GM23248 (cell line): ENCODE measurements around the gene PRR5.

Source experiments
- EZH2 ChIP-seq: fragments of 200-600 bp; sonication (generic); IDR thresholded peaks from 2 replicates; pipeline ENCODE4 v1.6.1; 2018; ENCODE audit warnings: antibody characterized with exemption, mild to moderate bottlenecking; ENCODE audit not compliant: insufficient read depth, poor library complexity, severe bottlenecking
- EZH2phosphoT487 ChIP-seq: fragments of 200-600 bp; sonication (generic); IDR thresholded peaks from 2 replicates; pipeline ENCODE4 v1.6.1; 2018; ENCODE audit warnings: antibody characterized with exemption, moderate library complexity, mild to moderate bottlenecking, low read depth; ENCODE audit not compliant: insufficient read depth

- no peak for TF ChIP-seq EZH2phosphoT487
- TF ChIP-seq EZH2: no peak
These were observed 1.4 kb downstream of the PRR5 start for GRCh38 chr22:44703255-44703870.
